ENCODE results near the gene TMC7. TPM values are rescaled to one million over a fixed set of nuclear protein-coding genes. Genes with fewer than 3 reads are reported as not detected.

Gene TMC7
- total and polyA plus RNA-seq, 2 of the 13 experiments (the other 11 are each of a cell fraction or from before 2014, with no cell fraction given) = 1.2 to 5.1 TPM

- H3K9ac ChIP-seq (ENCODE audit: insufficient read depth, low read depth, low read length) = no peak overlapping the region
- POLR2A ChIA-PET = no interaction called here
- H3K79me2 ChIP-seq (ENCODE audit: insufficient read depth, low read length) = no peaks in the 10 kb centered on the region
- 90% methylated on average over 9 of the region's 9 CpGs for WGBS (ENCODE audit: low lambda C conversion rate)
- no peak for TF ChIP-seq ZNF329 (CRISPR knock-in tag; IDR thresholded peaks at IDR 0.05; ENCODE audit: low read depth)
- TF ChIP-seq POGZ (CRISPR knock-in tag; IDR thresholded peaks at IDR 0.05) = no peak
- TF ChIP-seq ZC3H4 (CRISPR knock-in tag; IDR thresholded peaks at IDR 0.05; ENCODE audit: borderline replicate concordance) = no peak
- TF ChIP-seq ZNF33B (CRISPR knock-in tag; IDR thresholded peaks at IDR 0.05) = no peak
- TF ChIP-seq TEAD2 (CRISPR knock-in tag; IDR thresholded peaks at IDR 0.05) = no peak
- no peak for TF ChIP-seq PAXIP1 (CRISPR knock-in tag; conservative IDR thresholded peaks at IDR 0.05)
- no peak for TF ChIP-seq ZBTB10 (CRISPR knock-in tag; IDR thresholded peaks at IDR 0.05; ENCODE audit: borderline replicate concordance)
- TF ChIP-seq PRMT3 (CRISPR knock-in tag; IDR thresholded peaks at IDR 0.05; ENCODE audit: borderline replicate concordance, low read depth) = no peak
- FAIRE-seq = no peak
- CTCF ChIA-PET (ENCODE audit: low intra/inter-chr PET ratio, low total read pairs) = interaction anchor here (1.2 kb wide), 1 partner anchor 30 kb away, joined by 3 read pairs; no protein-coding TSS in a partner anchor
- H3K4me3 ChIP-seq (replicated peaks in 1 of 3; ENCODE audit: insufficient read depth in 1 of 3, low read depth in 2 of 3, low read length in 3 of 3) = no peak overlapping the region
- no peak overlapping the region for H3K4me2 ChIP-seq (ENCODE audit: low read depth, low read length)
- intact Hi-C loops (cut with micrococcal nuclease; ENCODE audit: unreplicated experiment) = no loop called here
- no TSS peak for BruUV-seq (replicated peaks)
- H3K27ac ChIP-seq (ENCODE audit: extremely low read length, insufficient read depth, low read length) = no peak overlapping the region
- H3K4me1 ChIP-seq (ENCODE audit: insufficient read depth, low read length) = peaks cover 27% of the 10 kb centered on the region
- ATAC-seq = no peak
- H4K20me1 ChIP-seq (ENCODE audit: insufficient read depth, low read length) = no peaks in the 10 kb centered on the region
- no peaks in the 10 kb centered on the region for H3K9me3 ChIP-seq (ENCODE audit: low read length)
- in situ Hi-C loops (cut with HindIII; ENCODE audit: extremely low pct_ligation_motif_present, low pct_unique_long_range_greater_than_20kb) = no loop called here
- H3K27me3 ChIP-seq (ENCODE audit: control insufficient read depth in 1 of 2, insufficient read depth in 2 of 2, low read length in 2 of 2) = no peaks in the 10 kb centered on the region
- H3K36me3 ChIP-seq (replicated peaks in 1 of 2; ENCODE audit: control insufficient read depth in 1 of 2, insufficient read depth in 2 of 2, low read length in 2 of 2) = no peaks in the 10 kb centered on the region
- no peak overlapping the region for H2AFZ ChIP-seq (ENCODE audit: low read length)
- DNase-seq (ENCODE audit: low spot score) = no peak
Observed at GRCh38 chr16:18938986-18939385, 44.7 kb upstream of the TMC7 start.
